ENCODE measurements around the gene BLOC1S6.
A peak's percentile ranks its signal among the peaks of the same experiment; 100 is the strongest.

BLOC1S6 gene, protein sequence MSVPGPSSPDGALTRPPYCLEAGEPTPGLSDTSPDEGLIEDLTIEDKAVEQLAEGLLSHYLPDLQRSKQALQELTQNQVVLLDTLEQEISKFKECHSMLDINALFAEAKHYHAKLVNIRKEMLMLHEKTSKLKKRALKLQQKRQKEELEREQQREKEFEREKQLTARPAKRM

DNA sequence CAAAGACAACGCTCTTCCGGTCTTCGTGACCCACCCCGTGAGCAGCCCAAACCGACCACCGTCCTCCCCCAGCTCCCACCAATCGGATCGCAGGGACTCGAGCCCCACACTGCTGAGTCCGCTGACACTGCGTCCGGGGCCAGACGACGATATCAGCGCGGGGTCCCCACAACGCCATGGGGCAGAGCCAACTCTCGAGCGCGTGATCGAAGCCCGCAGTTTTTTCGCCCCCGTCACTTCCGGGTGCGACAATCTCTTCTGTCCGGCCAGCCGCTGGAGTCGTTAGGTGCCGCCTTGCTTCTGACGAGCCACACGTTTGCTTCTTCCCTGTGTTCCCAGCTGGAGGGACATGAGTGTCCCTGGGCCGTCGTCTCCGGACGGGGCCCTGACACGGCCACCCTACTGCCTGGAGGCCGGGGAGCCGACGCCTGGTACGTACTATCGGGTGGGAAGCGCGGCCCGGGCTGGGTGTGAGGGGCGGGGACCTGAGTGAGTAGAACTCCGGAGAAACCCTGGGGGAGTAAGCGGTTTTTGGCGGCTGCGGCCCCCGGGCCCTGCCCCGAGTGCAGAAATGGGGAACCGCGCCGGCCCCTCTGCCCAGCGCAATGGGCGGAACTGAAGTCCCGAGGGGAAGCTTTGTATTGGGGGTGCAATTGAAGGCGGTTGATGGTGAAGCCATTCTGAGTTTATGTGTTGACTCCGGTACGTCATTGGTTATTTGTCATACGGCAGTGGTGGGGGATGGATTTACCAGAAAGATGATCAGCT is at the start of gene BLOC1S6:
Gene BLOC1S6, plus strand, starts transcription at position 285 of the 768 bp plus-strand sequence. Its CDS starts 65 bp downstream, at position 350.
- peak; percentile 77 to 80 for DNase-seq (ENCODE audit: low read depth in 2 of 2)

DNA sequence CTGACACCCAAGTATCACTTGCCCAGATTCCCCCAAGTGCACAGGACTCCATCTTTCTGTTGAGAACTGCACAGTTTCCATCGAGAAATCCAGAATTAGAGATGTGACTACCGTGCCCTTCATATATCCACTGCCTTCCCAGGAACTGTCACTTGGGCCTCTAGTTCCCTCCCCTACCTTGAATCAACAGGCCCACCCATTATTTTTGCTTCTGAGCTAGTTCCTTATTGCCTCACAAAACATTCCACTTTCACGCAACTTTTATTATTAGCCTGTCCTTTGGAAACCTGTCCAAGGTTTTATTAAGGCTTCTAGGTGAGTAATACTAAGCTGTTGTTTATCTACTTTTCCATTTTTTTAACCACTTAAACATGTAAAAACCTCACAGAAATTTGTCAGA is 47.5 kb upstream of the BLOC1S6 start:
- DNase-seq (ENCODE audit: low read depth in 2 of 2) = no peak

DNA sequence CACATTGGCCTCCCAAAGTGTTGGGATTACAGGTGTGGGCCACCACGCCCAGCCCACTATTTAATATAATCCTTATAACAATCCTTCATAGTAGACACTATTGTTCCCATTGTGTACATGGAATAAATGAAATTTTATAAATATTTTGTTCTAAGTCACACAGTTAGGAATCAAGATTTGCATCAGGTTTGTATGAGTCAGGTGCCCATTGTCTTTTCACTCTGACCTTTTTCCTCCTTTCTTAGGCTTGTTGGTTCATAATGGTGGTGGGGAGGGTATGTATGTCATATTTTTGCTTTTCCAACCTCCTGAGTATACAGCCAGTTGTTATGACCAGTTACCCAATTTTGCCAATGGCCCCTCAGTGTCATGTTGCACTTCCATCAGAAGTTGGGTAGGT is 46.6 kb upstream of the BLOC1S6 start:
- no peak for DNase-seq (ENCODE audit: low read depth in 2 of 2)

DNA sequence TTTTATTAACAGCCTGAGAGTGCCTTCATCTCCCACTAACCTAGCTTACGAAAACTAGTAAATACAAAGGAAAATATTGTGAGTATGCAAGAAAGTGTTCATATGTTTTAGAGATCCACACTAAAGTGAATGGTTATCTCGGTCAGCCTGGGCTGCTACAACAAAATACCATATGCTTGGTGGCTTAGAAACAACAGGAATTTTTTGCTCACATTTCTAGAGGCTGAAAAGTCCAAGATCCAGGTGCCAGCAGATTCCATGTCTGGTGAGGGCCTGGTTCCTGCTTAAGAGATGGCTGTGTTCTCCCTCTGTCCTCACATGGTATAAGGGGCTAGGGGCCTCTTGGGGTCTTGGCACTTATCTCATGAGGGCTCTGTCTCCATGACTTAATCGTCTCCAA is 44.1 kb upstream of the BLOC1S6 start:
- DNase-seq (ENCODE audit: low read depth in 2 of 2) = no peak

DNA sequence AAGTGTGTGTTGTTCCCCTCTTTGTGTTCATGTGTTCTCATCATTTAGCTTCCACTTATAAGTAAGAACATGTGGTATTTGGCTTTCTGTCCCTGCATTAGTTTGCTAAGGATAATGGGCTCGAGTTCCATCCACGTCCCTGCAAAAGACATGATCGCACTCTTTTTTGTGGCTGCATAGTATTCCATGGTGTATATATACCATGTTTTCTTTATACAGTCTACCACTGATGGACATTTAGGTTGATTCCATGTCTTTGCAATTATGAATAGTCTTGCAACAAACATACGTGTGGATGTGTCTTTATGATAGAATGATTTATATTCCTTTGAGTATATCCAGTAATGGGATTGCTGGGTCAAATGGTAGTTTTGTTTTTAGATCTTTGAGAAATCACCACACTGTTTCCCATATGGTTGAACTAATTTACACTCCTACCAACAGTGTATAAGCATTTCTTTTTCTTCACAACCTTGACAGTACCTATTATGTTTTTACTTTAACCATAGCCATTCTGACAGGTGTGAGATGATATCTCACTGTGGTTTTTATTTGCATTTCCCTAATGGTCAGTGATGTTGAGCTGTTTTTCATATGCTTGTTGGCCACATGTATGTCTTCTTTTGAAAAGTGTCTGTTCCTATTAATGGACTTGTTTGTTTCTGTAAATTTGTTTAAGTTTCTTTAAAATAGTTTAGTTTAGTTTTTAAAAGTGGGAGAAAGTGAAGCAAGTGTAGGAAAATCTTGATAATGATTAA is 42.7 kb upstream of the BLOC1S6 start:
- no peak for DNase-seq (ENCODE audit: low read depth in 2 of 2)

DNA sequence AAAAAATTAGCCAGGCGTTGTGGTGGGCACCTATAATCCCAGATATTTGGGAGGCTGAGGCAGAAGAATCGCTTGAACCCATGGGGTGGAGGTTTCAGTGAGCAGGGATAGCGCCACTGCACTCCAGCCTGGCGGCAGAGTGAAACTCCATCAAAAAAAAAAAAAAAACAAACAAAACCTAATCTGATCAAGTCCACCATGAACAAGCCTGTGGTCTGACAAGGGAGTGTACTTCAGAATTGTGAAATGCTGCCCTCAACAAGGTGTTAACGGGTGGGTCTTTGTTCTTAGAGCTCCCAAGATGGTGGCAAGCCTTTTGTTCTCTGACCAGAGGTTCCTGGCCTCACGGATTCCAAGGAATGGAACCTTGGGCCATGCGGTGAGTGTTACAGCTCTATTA is 40.4 kb upstream of the BLOC1S6 start:
- DNase-seq (ENCODE audit: low read depth in 2 of 2) = no peak

DNA sequence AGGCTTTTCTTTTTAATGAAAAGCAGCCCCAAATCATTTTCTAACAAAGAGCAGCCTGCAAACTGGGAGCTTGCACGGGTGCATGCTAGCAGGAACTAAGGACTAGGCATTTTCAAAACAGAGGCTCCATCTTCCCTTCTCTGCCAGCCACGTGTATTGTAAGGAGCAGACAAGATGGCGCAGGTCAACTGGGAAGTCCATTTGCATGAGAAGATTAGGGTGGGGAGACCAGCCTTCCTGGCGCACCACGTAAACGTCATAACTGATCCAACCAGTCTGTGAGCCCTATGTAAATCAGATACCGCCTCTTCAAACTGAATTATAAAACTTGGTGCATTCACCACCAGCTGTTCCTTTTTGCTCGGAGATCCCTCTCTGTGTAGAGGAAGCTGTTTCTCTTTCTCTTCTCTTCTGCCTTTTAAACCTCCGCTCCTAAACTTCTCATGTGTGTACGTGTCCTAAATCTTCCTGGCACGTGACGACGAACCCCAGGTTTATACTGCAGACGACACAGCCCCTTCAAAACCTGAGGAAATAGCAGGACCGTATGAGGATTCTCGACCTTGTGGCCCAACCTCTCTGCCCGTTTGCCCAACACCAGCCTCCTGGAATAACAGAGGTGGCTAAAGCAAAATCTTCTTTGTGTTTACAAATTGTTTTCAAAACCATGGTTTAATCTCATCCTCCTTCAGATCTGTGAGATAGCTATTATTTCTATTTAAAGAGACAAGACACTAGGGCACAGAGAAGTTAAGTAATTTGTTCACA is 38.2 kb upstream of the BLOC1S6 start:
- DNase-seq (ENCODE audit: low read depth in 2 of 2) = no peak

DNA sequence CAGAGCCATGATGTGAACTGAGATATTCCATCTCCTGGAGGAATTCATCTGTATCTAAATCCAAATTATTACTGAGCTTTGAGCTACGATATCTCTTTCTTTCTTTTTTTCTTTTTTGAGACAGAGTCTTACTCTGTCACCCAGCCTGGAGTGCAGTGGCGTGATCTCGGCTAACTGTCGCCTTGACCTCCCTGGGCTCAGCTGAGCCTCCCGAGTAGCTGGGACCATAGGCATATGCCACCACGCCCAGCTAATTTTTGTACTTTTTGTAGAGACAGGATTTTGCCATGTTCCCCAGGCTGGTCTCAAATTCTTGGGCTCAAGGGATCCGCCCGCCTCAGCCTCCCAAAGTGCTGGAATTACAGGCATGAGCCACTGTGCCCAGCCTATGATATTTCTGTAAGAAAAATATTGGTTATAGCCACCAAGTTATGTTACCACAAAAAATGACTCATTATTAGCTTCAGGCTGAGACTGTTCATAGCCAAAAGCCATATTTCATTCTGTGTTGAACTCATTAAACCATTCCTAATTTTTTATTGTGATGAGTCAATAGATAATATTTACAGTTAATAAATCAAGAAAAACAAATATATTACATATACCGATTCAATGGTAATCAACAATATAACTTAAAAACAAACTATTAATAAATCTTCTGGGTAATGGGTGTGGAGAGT is 37.5 kb upstream of the BLOC1S6 start:
- DNase-seq (ENCODE audit: low read depth in 2 of 2) = no peak

DNA sequence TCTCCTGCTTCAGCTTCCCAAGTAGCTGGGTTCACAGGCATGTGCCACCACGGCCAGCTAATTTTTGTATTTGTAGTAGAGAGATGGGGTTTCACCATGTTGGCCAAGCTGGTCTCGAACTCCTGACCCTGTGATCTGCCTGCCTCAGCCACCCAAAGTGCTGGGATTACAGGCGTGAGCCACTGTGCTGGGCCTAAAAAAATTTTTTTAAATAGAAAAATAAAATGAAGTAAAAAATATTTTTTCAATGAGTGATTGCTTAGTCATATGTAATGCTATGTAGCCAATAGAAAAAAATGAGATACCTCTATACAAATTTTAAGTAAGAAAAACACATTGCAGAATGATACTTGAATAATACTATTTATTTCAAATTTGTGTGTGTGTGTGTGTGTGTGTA is 36.7 kb upstream of the BLOC1S6 start:
- no peak for DNase-seq (ENCODE audit: low read depth in 2 of 2)

DNA sequence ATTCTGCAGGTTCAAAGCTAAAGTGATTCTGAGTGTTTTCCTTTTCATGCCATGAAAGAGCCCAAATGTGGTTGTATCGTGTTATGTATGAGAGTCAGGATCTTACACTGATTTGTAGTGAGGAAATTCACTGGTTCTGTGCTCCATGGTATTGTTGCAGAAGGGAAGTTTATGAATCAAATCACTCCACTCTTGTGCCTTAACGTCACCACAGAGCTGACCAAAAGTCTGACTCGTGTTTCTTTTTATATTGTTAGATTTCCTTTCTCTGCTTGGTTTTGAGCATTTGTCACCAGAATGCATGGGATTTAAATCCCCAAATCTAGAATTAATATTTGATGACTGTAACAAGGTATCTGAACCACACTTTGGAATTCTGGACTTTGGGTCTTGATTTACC is 35.5 kb upstream of the BLOC1S6 start:
- no peak for DNase-seq (ENCODE audit: low read depth in 2 of 2)

DNA sequence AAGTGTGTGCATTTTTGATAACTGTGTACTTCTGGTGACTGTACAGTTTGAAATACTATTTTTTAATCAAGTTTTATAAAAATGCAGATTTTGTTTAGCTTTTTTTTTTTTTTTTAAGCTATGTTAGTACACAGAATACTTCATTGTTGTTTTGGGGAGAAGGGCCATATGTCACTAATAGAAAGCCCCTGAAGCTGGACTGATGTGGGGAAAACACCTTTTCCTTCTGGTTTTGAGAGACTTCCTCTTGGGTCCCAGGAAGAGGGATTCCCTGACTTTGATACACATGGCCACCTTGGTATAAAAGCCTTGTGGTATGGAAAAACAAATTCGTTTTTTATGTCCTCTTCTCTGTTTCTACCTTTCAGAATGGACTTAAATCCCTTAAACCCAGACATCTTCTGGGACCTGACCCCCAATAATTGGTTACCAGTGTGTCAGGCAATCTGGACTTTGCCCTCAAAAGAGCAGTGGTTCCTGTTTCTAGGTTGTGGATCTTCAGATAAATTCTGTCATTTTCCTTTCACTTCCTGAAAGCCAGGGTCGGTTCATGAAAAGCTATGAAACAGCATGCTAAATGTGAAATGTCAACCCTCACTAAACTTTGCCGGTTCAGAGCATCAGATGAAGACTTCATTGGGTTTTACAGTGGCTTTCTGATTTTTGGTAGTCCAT is 31.1 kb upstream of the BLOC1S6 start:
- no peak for DNase-seq (ENCODE audit: low read depth in 2 of 2)

DNA sequence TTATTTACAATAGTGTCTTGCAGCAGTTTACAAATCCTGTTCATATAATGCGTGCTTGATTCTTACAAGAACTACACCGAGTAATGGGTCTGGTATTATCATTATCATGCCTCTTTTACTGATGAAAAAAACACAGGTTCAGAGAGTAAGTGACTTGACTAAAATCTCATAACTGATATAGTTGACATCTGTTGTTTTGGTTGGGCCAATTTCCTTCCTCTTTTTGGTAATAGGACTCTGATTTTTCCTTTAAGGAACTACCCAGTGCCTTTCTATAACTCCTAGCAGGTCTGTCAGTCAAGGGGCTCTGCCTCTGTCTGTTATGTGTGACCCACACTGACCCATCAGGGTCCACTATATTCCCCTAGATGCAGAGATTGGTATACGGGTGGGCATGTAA is 14.6 kb upstream of the BLOC1S6 start:
- DNase-seq (ENCODE audit: low read depth in 2 of 2) = no peak

DNA sequence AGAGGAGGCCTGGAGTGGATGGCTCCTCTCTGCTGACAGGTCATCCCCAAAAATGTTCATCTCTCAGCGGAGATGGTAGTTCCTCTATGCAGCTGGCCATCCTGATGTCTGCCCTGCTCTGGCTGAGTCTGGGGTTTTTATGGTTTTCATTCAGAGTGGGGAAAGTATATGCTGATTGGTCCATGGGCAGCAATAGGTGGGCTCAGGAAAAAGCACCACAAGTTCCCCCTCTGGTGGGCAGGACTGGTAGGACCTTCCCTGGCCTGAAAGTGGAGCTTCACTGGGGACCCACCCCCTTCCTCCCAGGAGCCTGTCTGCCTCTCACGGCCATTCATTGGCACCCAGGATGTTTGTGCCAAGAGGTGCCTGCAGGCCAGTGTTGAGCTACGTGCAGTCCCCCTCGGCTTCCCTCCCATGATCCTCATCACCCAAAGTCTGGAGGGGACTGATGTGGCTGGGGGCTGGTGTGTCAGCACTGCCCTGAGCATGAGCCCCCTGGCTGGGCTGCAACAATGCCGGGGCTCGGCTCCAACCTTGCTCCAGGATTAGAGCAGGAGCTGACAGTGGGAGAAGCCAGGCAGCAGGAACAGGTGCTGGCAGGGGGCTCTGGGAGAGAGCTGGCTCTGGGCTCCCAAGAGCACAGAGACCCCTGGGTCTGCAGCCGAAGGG is 13.1 kb upstream of the BLOC1S6 start:
- no peak for DNase-seq (ENCODE audit: low read depth in 2 of 2)

DNA sequence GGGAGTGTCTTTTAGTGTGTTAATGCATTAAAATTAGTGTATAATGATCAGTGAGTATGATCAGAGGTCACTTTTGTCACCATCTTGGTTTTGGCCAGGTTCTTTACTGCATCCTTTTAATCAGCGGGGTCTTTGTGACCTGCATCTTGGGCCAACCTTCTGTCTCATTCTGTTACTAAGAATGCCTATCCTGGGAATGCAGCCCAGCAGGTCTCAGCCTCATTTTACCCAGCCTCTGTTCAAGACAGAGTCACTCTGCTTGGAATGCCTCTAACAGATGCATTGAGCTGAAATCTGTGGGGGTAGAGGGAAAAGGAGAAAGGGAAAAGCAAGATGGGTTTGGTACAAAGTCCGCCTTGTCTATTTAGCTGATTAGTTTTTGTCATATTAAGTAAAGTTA is 5.3 kb upstream of the BLOC1S6 start:
- DNase-seq (ENCODE audit: low read depth in 2 of 2) = no peak

DNA sequence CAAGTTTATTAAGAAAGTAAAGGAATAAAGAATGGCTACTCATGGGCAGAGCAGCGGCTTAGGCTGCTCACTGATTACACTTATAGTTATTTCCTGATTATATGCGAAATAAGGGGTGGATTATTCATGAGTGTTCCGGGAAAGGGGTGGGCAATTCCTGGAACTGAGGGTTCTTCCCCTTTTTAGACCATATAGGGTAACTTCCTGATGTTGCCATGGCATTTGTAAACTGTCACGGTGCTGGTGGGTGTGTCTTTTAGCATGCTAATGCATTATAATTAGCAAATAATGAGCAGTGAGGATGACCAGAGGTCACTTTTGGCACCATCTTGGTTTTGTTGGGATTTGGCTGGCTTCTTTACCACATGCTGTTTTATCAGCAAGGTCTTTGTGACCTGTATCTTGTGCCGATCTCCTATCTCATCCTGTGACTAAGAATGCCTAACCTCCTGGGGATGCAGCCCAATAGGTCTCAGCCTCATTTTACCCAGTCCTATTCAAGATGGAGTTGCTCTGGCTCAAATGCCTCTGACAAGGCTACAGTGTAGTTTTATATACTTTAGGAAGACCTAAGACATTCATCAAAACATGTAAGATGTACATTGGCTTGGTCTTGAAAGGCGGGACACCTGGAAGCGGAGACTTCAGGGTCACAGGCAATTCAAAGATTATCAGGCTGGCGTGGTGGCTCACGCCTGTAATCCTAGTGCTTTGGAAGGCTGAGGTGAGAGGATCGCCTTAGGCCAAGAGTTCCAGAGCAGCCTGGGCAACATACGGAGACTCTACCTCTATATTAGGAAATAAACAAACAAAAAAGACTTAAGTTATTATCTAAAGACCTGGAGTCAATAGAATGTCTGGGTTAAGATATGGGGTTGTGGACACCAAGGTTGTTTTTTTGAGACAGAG is 3.2 kb upstream of the BLOC1S6 start:
- DNase-seq (ENCODE audit: low read depth in 2 of 2) = no peak

DNA sequence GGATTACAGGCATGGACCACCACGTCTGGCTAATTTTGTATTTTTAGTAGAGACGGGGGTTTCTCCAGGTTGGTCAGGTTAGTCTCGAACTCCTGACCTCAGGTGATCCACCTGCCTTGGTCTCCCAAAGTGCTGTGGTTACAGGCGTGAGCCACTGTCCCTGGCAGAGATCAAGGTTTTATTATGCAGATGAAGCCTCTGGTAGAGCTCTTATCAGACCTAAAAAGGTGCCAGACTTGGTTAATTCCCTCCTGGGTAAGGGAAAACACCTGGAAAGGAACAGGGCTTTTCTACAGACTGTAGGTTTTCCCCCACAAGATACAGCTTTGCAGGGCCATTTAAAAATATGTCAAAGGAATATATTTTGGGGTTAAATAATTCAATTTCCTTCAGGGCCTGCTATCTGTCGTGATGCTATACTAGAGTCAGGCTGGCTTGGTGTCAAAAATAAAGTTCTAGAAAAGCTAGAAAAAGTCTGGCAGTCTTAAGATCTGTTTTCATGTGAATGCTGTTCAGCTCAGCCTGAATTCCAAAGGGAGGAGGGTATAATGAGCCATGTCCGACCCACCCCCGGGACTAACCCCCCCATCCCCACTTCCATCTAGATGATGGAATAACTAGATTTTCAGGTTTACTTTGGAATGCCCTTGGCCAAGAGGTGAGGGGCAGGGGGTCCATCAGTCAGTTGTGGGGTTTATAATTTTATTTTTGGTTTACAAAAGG is 1.9 kb upstream of the BLOC1S6 start:
- DNase-seq (ENCODE audit: low read depth in 2 of 2) = no peak

DNA sequence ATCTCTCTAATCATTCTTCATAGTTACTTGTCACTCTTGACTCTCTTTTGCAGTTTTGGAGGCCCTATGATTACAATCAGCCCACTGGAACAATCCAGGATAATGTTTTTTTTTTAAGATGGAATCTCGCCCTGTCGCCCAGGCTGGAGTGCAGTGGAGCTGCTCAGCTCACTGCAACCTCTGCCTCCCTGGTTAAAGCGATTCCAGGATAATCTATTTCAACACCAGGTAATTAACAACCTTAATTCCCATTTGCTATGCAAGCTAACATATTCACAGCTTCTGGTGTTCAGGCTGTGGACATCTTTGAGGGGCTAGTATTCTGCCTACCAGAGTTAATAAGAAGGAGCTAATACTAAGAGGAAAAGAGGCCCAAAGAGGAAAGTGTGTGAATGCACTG is 1.1 kb upstream of the BLOC1S6 start:
- no peak for DNase-seq (ENCODE audit: low read depth in 2 of 2)

DNA sequence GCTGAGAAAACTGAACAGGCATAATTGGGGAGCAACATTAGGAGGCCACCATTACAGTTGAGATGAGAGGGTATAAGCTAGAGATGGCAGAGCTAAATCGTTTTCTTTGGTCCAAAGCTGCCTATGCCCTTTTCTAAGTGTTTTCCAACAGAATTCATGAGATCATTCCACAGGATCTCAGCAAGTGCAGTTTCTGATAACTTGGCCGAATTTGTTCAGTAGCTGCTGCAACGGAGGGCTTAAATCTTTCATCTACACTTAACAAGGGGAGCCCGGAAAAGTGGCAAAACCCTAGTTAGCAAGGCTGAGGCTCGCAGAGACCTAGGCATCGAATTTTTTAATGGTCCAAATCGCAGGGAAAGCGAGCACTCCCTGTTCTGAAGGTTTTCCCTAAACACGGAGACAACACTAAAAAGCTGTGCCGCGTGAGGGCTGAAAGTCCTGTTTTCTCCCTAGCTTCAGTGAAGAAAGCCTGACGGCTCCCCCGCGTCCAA is 531 bp upstream of the BLOC1S6 start:
- DNase-seq (ENCODE audit: low read depth in 2 of 2) = no peak

DNA sequence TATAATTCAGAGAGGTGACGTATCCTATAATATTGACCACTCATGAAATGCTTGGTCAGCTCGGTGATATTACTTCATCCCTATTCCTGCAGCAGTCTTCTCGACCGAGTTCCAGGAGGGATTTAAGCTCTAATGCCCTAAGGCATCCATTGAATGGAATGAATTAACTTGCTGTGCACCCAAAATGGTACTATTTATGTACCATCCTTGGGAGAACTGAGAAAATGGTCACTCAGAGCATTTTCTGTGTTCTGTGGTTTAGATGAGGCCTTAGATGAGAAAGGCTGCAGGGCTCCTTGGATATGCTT is 638 bp downstream of the BLOC1S6 start:
- DNase-seq (ENCODE audit: low read depth in 2 of 2) = no peak
